Stimulated activated memory B cell treated with anti-CD40 and anti-IgM and Interleukin-4, amounts not matched to agents 10 μg/mL and 1 μg/mL and 100 μg/mL, for 72 hours (primary cell): ENCODE results near the gene HSD17B2.
"Not testable (repeated sequence)": the region's sequence is repeated elsewhere in the genome, so short reads cannot be mapped to it uniquely, and the experiment has no call there.

Experiments used
- ATAC-seq: fragments of 150-1000 bp; cut with Tn5 transposase; 2 replicates; pipeline ENCODE4 v1.10.0; 2021
- H3K27ac Mint-ChIP-seq: one replicate; pipeline ENCODE4 v1.8.0; 2022; ENCODE audit warnings: mild to moderate bottlenecking, mixed read lengths
- H3K27me3 Mint-ChIP-seq: one replicate; pipeline ENCODE4 v1.8.0; 2022; ENCODE audit warnings: mixed read lengths
- H3K36me3 Mint-ChIP-seq: one replicate; pipeline ENCODE4 v1.8.0; 2022; ENCODE audit warnings: mixed read lengths
- H3K4me1 Mint-ChIP-seq: one replicate; pipeline ENCODE4 v1.8.0; 2022; ENCODE audit warnings: mixed read lengths
- H3K4me3 Mint-ChIP-seq: one replicate; pipeline ENCODE4 v1.8.0; 2022; ENCODE audit warnings: mild to moderate bottlenecking, moderate library complexity, mixed read lengths
- H3K9me3 Mint-ChIP-seq: one replicate; pipeline ENCODE4 v1.8.0; 2022; ENCODE audit warnings: mixed read lengths

The HSD17B2 gene

DNA sequence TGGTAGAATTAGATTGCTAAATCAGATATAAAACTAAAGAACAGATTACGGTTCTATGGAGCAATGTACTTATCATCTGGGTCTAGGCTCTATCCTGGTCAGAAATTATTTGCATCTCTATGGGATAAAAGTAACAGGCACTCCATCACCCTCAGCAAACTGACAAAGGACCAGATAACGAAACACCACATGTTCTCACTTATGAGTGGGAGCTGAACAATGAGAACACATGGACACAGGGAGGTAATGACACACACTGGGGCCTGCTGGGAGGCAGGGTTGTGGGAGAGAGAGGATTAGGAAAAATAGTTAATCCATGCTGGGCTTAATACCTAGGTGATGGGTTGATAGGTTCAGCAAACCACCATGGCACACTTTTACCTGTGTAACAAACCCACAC is 73.0 kb downstream of the HSD17B2 start:
- Mint-ChIP-seq H3K4me1 (no peaks in the 10 kb centered on the region), H3K27me3 (peaks cover 25% of the 10 kb centered on the region), H3K27ac (no peak overlapping the region), H3K36me3 (no peaks in the 10 kb centered on the region), H3K4me3 (no peak overlapping the region), H3K9me3 (no peaks in the 10 kb centered on the region)
- no peak for ATAC-seq

DNA sequence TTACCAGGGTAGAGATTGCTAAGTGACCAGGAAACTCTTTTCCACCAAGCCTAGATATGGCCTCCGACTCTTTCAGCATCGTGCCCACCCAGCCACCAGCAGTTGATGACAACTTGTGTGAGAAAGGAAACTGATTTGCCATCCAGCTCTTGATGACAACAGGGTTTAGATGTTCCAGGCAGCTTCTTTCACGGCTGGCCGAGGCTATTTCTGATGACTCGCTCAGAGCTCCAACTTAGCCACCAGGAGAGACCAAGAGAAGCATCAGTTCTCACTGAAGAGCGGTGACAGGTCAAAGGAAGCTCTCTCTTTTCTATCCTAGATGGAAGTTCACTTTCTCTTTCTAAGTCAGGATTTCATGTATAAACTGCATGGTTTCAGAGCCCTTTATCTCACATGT is 73.7 kb downstream of the HSD17B2 start:
- Mint-ChIP-seq H3K36me3 (no peaks in the 10 kb centered on the region), H3K9me3 (peaks cover 2% of the 10 kb centered on the region), H3K4me3 (no peak overlapping the region), H3K27ac (no peak overlapping the region), H3K27me3 (peaks cover 32% of the 10 kb centered on the region), H3K4me1 (no peaks in the 10 kb centered on the region)
- no peak for ATAC-seq

DNA sequence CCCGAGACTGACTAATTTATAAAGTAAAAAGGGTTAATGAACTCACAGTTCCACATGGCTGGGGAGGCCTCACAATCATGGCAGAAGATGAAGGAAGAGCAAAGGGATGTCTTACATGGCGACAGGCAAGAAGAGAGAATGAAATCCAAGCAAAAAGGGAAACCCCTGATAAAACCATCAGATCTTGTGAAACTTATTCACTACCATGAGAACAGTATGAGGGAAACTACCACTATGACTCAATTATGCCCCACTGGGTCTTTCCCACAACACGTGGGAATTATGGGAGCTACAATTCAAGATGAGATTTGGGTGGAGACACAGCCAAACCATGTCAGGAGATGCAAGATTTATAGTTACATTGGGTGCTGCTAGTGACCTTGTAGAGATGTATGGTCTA is 74.2 kb downstream of the HSD17B2 start:
- not testable (repeated sequence) for H3K4me3 Mint-ChIP-seq, ATAC-seq, H3K27ac Mint-ChIP-seq, H3K9me3 Mint-ChIP-seq, H3K4me1 Mint-ChIP-seq, H3K36me3 Mint-ChIP-seq
- peaks cover 37% of the 10 kb centered on the region for H3K27me3 Mint-ChIP-seq

DNA sequence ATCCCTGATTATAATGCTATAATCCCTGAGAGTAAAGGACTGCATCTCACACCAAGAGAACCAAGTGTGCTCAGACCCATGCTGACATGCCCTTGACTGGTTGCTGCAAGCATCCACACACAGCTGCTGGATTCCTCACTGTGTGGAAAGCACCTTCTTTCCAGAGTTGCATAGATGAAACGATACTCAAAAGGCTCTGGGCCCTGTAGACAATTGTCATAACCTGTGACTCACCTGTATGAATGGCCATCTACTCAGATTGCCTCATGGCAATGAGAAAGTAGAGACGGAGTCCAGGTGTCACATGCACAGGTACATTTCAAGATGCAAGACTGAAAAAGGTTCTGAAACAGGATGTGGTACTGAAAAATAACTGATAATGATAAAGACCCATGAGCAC is 76.9 kb downstream of the HSD17B2 start:
- no peak overlapping the region for H3K4me3 Mint-ChIP-seq
- H3K36me3 Mint-ChIP-seq, result no peaks in the 10 kb centered on the region
- H3K27ac Mint-ChIP-seq, result no peak overlapping the region
- ATAC-seq, result no peak
- peaks cover 2% of the 10 kb centered on the region for H3K9me3 Mint-ChIP-seq
- H3K27me3 Mint-ChIP-seq, result peaks cover 40% of the 10 kb centered on the region
- H3K4me1 Mint-ChIP-seq, result no peaks in the 10 kb centered on the region

DNA sequence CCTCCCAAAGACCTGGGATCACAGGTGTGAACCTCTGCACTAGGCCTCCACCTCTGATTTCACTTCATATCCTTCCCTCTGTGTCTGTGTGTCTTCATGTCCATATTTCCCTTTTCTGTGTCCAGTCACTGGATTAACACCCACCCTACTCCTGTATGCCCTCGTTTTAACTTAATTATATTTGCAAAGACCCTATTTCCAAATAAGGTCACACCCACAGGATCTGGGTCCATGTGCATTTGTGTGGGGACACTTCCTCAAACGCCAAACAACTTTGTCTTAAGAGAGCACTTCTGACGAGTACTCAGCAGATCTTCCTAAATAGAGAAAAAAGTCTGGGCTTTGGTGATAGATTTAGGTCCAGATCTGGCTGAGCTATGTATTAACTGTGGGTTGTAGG is 78.7 kb downstream of the HSD17B2 start:
- H3K4me3 Mint-ChIP-seq, result no peak overlapping the region
- no peak overlapping the region for H3K27ac Mint-ChIP-seq
- ATAC-seq, result no peak
- no peaks in the 10 kb centered on the region for H3K4me1 Mint-ChIP-seq
- peaks cover 2% of the 10 kb centered on the region for H3K9me3 Mint-ChIP-seq
- no peaks in the 10 kb centered on the region for H3K36me3 Mint-ChIP-seq
- H3K27me3 Mint-ChIP-seq, result peaks cover 28% of the 10 kb centered on the region

DNA sequence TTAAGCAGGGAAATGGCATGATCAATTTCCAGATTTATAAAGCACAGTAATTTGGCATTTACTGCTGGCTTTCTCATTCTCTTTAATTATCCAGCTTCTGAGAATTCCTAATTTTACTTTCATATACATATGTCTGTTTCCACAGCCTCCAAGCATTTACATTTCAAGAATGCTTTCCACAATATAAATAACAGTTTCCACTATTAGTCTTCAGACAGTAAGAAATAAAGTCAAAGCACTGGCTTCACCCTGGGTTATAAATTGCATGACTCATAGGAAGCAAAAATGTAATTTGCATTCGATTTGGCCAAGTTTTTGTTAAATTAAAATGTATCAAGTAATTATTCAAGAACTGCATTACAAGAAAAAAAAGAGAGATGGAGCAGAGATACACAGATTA is 81.5 kb downstream of the HSD17B2 start:
- Mint-ChIP-seq H3K9me3 (peaks cover 2% of the 10 kb centered on the region), H3K27me3 (peaks cover 16% of the 10 kb centered on the region), H3K4me1 (no peaks in the 10 kb centered on the region), H3K4me3 (no peak overlapping the region), H3K27ac (no peak overlapping the region), H3K36me3 (no peaks in the 10 kb centered on the region)
- no peak for ATAC-seq

DNA sequence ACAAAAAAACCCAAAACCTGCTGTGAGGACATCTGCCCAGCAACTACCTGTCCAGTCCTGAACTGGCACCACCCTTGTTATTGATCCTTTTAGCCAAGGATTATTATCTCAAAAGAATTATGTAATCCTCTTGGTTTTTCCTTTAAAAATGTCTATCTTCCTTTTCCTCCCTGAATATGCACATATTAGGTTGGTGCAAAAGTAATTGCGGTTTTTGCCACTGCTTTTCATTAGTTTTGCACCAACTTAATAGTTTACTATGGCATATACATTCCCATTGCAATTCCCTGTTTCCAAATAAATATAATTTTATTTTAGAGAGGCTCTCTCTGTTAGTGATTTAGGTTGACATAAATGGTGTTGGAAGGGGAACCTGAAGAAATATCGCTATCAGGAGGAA is 83.7 kb downstream of the HSD17B2 start:
- Mint-ChIP-seq H3K9me3 (no peaks in the 10 kb centered on the region), H3K27me3 (peaks cover 9% of the 10 kb centered on the region), H3K4me3 (no peak overlapping the region), H3K36me3 (no peaks in the 10 kb centered on the region), H3K27ac (no peak overlapping the region), H3K4me1 (no peaks in the 10 kb centered on the region)
- ATAC-seq, result no peak

DNA sequence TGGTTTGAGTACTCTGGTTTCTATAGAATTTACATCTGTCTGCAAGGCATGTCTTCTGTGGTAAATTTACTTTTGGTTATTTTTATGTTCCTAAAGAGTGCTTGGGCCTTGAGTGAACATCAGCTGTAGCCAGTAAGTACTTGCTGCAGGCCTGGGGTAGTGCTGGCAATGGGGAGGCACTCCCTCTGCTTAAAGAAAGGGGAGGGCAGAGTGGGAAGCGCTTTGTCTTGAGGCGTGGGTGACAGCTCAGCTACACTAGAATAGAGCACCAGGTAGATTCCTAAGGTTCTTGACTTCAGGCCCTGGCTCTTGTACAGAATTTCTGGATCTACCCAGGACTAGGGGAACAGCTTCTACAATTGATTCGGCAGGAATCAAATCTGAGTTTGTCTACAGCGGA is 84.4 kb downstream of the HSD17B2 start:
- H3K27me3 Mint-ChIP-seq, result peaks cover 2% of the 10 kb centered on the region
- no peak for ATAC-seq
- no peak overlapping the region for H3K4me3 Mint-ChIP-seq
- no peaks in the 10 kb centered on the region for H3K9me3 Mint-ChIP-seq
- no peak overlapping the region for H3K27ac Mint-ChIP-seq
- no peaks in the 10 kb centered on the region for H3K36me3 Mint-ChIP-seq
- H3K4me1 Mint-ChIP-seq, result no peaks in the 10 kb centered on the region

DNA sequence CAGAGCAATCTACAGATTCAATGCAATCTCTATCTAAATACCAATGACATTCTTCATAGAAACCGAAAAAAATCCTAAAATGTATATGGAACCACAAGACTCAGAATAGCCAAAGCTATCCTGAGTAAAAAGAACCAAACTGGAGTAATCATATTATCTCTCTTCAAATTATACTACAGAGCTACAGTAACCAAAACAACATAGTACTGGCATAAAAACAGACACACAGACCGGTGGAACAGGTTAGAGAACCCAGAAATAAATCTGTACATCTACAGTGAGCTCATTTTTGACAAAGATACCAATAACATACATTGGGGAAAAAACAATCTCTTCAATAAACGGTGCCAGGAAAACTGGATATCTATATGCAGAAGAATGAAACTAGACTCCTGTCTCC is 89.6 kb downstream of the HSD17B2 start:
- H3K36me3 Mint-ChIP-seq, result no peaks in the 10 kb centered on the region
- H3K27ac Mint-ChIP-seq, result no peak overlapping the region
- no peaks in the 10 kb centered on the region for H3K4me1 Mint-ChIP-seq
- no peak for ATAC-seq
- no peak overlapping the region for H3K4me3 Mint-ChIP-seq
- H3K27me3 Mint-ChIP-seq, result peaks cover 7% of the 10 kb centered on the region
- H3K9me3 Mint-ChIP-seq, result peaks cover 3% of the 10 kb centered on the region

DNA sequence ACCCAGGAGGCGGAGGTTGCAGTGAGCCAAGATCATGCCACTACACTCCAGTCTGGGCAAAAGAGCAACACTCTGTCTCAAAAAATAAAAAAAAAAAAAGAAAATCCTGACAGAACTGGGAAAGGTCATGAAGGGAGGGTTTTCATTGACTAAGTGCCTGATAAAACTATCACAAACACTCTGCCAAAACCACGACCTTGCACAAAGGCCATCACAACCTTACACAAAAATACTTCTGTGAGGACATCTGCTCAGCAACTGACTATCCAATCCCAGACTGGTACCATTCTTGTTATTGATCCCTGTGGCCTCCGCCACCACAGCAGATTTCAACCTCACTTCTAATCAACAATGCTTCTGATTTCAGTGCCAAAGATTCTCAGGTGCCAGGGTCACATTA is 94.8 kb downstream of the HSD17B2 start:
- Mint-ChIP-seq H3K27ac (no peak overlapping the region), H3K4me1 (no peaks in the 10 kb centered on the region), H3K27me3 (peaks cover 5% of the 10 kb centered on the region), H3K9me3 (peaks cover 3% of the 10 kb centered on the region), H3K4me3 (no peak overlapping the region), H3K36me3 (no peaks in the 10 kb centered on the region)
- no peak for ATAC-seq

DNA sequence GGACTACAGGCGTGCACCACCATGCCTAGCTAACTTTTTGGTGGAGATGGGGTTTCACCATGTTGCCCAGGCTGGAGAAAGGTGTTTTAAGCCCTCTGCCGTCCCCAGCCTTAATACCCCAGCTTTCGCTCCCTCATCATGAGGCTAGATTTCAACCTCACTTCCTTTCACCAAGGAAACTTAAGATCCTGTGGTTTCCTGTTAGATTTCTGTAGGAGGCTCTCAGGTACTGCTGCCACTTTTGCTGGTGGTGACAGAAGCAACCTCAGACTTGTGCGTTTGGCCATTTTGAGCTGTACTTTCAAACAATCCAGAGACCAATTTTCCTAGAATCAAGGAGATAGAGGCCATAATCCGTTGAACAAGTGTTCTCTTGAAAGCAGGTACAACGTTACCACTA is 98.7 kb downstream of the HSD17B2 start:
- H3K36me3 Mint-ChIP-seq, result peaks cover 17% of the 10 kb centered on the region
- H3K4me1 Mint-ChIP-seq, result no peaks in the 10 kb centered on the region
- ATAC-seq, result no peak
- no peak overlapping the region for H3K4me3 Mint-ChIP-seq
- H3K9me3 Mint-ChIP-seq, result no peaks in the 10 kb centered on the region
- H3K27ac Mint-ChIP-seq, result no peak overlapping the region
- no peaks in the 10 kb centered on the region for H3K27me3 Mint-ChIP-seq

DNA sequence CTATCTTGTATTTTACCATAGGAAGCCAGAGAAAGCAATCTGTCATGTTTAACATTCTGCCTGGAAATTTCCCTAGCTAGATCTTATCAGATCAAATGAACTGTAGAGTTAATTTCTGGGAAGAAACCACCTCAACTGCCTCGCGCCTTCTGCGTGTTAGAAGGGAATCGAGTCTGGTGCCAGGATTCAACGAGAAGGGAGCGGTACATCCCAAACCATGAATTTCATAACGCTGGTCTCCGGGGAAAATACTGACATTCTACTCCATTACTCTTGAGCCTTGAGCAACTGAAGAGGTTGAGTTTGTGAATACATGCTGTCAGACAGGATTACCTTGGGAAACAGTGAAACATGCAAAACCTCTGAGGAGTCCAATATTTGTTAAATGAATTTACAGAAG is 99.8 kb downstream of the HSD17B2 start:
- no peaks in the 10 kb centered on the region for H3K27me3 Mint-ChIP-seq
- no peak for ATAC-seq
- no peaks in the 10 kb centered on the region for H3K9me3 Mint-ChIP-seq
- no peak overlapping the region for H3K27ac Mint-ChIP-seq
- no peak overlapping the region for H3K4me3 Mint-ChIP-seq
- peaks cover 22% of the 10 kb centered on the region for H3K36me3 Mint-ChIP-seq
- no peaks in the 10 kb centered on the region for H3K4me1 Mint-ChIP-seq

DNA sequence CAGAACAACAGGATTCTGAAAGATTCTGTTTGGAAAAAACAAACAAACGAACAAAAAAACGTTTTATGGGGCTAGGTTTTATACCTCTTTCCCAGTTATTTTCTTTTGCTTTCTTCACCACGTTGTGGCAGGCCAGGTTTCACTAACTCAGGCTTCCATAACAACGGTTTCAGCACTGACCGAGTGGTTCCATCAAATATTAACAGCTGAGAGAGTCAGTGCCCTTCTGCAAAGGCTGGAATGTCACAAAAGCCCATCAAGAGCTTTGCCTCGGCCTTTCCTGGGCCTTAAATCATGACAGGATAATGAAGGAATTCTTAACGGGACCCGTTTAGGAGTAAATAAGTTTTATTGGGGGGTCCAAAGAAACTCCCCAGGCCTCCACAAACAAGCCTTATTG is 100.8 kb downstream of the HSD17B2 start:
- H3K27ac Mint-ChIP-seq, result no peak overlapping the region
- ATAC-seq, result no peak
- H3K4me1 Mint-ChIP-seq, result no peaks in the 10 kb centered on the region
- no peaks in the 10 kb centered on the region for H3K9me3 Mint-ChIP-seq
- H3K4me3 Mint-ChIP-seq, result no peak overlapping the region
- no peaks in the 10 kb centered on the region for H3K27me3 Mint-ChIP-seq
- H3K36me3 Mint-ChIP-seq, result peaks cover 25% of the 10 kb centered on the region

DNA sequence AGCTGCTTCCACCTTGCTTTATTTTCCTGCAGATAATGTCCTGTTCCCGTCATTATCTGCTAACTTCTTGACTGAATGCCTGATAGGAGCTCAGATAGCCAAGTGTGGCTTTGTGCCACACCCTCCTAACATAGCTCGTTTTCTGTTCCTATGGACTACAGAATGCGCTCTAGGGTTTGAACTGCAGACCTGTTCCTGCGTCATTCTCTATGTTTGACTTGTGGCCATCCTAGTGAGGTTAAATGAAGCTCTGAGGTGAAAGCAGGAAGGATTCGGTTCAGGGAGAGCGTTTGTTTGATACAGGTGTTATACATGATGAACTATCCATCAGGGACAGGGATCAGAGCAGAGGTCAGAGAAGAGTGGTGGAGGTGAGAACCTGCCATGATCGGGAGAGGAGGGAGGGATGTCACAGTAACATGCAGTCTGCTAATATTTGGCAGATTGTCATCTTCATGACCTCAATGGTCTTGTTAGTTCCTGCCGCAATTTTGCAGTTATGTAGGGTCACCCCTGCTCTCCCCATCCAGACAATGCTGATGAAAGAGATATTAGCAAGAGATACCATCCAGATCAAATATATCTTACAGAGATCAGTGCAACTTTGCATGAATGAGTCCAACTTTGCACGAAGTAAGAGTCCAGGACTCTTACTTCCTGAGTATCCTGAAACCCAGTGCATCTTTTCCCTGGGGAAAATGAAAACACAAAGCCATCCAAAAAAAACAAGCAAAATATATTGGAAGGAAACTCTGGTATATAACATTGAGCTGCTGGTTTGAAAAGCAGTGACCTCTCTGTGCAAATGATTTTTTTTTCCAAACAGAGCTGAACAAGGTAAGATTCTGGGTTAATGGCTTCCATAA is 102.1 kb downstream of the HSD17B2 start:
- no peak overlapping the region for H3K27ac Mint-ChIP-seq
- no peak for ATAC-seq

DNA sequence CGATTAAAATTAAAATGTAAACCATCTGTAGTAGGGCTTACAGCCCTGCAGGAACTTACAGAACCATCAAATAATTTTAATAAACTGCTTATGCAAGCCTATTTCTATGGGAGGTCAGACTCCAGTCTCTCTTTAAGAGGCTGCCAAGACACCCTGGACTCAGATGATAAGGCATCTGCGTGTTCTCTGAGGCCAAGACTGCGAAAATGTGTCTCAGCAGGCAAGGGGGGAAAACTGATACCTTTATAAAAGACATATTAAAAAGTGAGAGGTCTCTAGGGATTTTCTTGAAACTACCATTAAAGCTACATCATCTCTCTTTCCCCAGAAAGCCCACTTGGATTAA is 102.7 kb downstream of the HSD17B2 start:
- Mint-ChIP-seq H3K9me3 (peaks cover 2% of the 10 kb centered on the region), H3K4me3 (no peak overlapping the region), H3K36me3 (peaks cover 34% of the 10 kb centered on the region), H3K27ac (no peak overlapping the region), H3K27me3 (no peaks in the 10 kb centered on the region), H3K4me1 (no peaks in the 10 kb centered on the region)
- ATAC-seq, result no peak

More for the DNA sequence above, 102.1 kb downstream of the HSD17B2 start:
- H3K9me3 Mint-ChIP-seq, result peaks cover 2% of the 10 kb centered on the region
- H3K36me3 Mint-ChIP-seq, result peaks cover 33% of the 10 kb centered on the region
- no peaks in the 10 kb centered on the region for H3K4me1 Mint-ChIP-seq
- no peak overlapping the region for H3K4me3 Mint-ChIP-seq
- H3K27me3 Mint-ChIP-seq, result no peaks in the 10 kb centered on the region

DNA sequence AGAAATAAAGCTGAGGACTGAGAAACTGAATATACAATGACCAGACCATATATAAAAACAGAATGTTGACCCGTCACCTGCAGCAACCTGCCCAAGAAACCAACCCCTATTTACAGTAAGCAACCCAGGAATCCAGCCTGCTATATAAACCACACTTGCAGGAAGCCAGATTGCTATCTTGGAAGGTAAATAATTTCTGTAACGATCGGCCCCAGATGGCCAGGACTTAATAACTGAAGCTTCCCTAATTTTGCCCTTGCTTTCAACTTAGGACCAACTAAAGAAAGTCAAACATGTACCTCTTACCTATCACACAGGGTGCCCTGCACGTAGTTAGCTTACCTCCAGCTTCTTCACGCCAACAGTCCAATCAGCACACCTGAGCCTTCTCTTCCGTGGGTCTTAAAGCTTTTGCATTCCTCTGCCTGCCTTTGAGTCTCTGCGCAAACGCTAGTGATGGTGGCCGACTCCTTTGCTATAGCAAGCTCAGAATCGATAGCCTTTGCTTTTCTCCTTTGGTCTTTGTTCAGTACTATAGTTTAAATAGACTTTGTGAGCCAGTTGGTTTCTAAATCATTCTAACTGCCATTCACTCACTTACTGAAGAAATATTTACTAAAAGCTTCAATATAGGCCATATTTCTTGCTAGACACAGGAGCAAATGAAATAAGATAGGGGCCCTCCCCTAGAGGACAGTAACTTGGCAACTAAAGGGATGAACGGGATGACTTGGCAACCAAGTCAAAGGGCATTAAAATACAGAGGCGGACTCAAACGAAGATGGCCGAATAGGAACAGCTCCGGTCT is 103.6 kb downstream of the HSD17B2 start:
- peaks cover 2% of the 10 kb centered on the region for H3K9me3 Mint-ChIP-seq
- H3K4me1 Mint-ChIP-seq, result no peaks in the 10 kb centered on the region
- peak overlapping the region; percentile 38 for H3K4me3 Mint-ChIP-seq
- no peak for ATAC-seq
- H3K36me3 Mint-ChIP-seq, result peaks cover 38% of the 10 kb centered on the region
- H3K27me3 Mint-ChIP-seq, result no peaks in the 10 kb centered on the region
- no peak overlapping the region for H3K27ac Mint-ChIP-seq
